ENCODE results near the gene KBTBD8.

Gene KBTBD8

GRCh38 chr3:67015702-67016484 is 17.8 kb downstream of the KBTBD8 start:
- peaks cover 13% of the 10 kb centered on the region for H3K4me1 ChIP-seq (ENCODE audit: control insufficient read depth, insufficient read depth, low read length)
- H3K4me3 ChIP-seq (ENCODE audit: low read depth, low read length), result no peak overlapping the region
- H3K27me3 ChIP-seq (ENCODE audit: control insufficient read depth, insufficient read depth, low read length), result no peaks in the 10 kb centered on the region
- H3K27ac ChIP-seq (ENCODE audit: low read depth, low read length), result no peak overlapping the region
- H3K9me3 ChIP-seq (ENCODE audit: control insufficient read depth, insufficient read depth, low read length), result no peaks in the 10 kb centered on the region
- H3K9ac ChIP-seq (ENCODE audit: low read depth, low read length), result no peak overlapping the region
- no peaks in the 10 kb centered on the region for H3K36me3 ChIP-seq (ENCODE audit: control insufficient read depth, insufficient read depth, low read length)

DNA sequence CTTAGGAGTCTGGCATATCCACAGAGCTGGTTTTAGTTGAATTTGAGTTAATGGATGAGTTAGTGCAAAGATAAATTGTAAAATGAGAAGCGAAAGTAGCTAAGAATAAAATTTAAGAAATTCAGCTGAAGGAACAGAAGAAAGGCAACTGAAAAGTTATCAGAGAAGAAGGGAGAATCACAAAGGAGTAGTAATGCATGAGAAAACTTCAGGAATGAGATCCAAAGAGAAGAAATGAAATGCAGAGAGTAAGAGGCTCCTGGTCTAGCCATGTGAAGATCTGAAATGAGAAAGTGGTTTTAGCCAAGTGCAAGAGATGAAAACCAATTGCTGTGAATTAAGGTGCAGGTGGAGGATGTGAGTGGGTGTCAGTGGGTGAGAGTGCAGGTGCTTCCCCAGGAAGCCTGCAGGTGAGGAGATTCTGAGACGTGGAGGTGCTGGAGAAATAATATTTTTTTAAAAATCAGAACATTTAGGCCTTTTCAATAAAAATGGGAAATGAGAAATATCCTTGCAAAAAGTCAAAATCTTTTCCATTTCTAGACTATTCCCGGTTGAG is 18.5 kb downstream of the KBTBD8 start:
- Histone ChIP-seq H3K27ac (ENCODE audit: low read depth, low read length) (no peak overlapping the region), H3K9me3 (ENCODE audit: control insufficient read depth, insufficient read depth, low read length) (no peaks in the 10 kb centered on the region), H3K4me1 (ENCODE audit: control insufficient read depth, insufficient read depth, low read length) (peaks cover 9% of the 10 kb centered on the region), H3K4me3 (ENCODE audit: low read depth, low read length) (no peak overlapping the region), H3K9ac (ENCODE audit: low read depth, low read length) (no peak overlapping the region), H3K27me3 (ENCODE audit: control insufficient read depth, insufficient read depth, low read length) (no peaks in the 10 kb centered on the region), H3K36me3 (ENCODE audit: control insufficient read depth, insufficient read depth, low read length) (no peaks in the 10 kb centered on the region)

- H3K9ac ChIP-seq (ENCODE audit: low read depth, low read length), result no peak overlapping the region
- no peaks in the 10 kb centered on the region for H3K9me3 ChIP-seq (ENCODE audit: control insufficient read depth, insufficient read depth, low read length)
- H3K4me1 ChIP-seq (ENCODE audit: control insufficient read depth, insufficient read depth, low read length), result 0 out of 2 replicates have a peak, but pooled peaks cover 5% of the 10 kb centered on the region
- H3K4me3 ChIP-seq (ENCODE audit: low read depth, low read length), result no peak overlapping the region
- no peak overlapping the region for H3K27ac ChIP-seq (ENCODE audit: low read depth, low read length)
- no peaks in the 10 kb centered on the region for H3K36me3 ChIP-seq (ENCODE audit: control insufficient read depth, insufficient read depth, low read length)
- no peaks in the 10 kb centered on the region for H3K27me3 ChIP-seq (ENCODE audit: control insufficient read depth, insufficient read depth, low read length)
Measured at GRCh38 chr3:67017211-67017610, 19.1 kb downstream of the KBTBD8 start.

DNA sequence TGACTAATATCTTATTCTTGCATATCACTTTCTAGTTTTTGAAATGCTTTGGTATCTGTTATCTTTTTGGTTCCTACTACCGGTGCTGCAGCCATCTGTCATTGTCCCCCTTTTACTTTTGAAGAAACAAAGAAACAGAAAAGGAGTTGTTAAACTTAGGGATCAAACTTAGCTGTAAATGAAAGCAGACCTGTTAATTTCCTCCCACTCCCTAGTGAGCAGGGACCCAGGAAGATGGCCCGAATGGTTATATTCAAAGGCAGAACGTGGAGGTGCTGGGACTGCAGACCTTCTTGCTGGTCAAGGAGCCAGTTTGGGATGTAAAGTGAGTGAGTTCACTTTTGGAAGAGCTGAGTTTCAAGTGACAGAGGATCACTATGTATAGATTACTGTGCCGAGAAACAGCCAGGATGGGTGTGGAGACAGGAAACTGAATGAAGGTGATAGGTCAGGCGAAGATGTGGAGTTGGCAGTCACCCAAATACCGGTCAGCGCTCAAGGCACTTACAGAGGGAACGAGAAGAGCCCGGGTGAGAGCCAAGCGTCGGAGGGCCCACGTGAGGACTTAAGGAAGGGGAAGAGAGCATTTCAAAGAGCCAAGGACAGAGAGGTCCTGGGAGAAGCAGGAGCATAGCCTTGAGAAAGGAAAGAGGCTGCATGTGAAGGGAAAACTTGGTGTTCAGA is 20.1 kb downstream of the KBTBD8 start:
- H3K36me3 ChIP-seq (ENCODE audit: control insufficient read depth, insufficient read depth, low read length), result no peaks in the 10 kb centered on the region
- H3K4me1 ChIP-seq (ENCODE audit: control insufficient read depth, insufficient read depth, low read length), result 0 out of 2 replicates have a peak, but pooled peaks cover 5% of the 10 kb centered on the region
- H3K9me3 ChIP-seq (ENCODE audit: control insufficient read depth, insufficient read depth, low read length), result no peaks in the 10 kb centered on the region
- H3K27me3 ChIP-seq (ENCODE audit: control insufficient read depth, insufficient read depth, low read length), result no peaks in the 10 kb centered on the region
- H3K27ac ChIP-seq (ENCODE audit: low read depth, low read length), result no peak overlapping the region
- H3K9ac ChIP-seq (ENCODE audit: low read depth, low read length), result no peak overlapping the region
- H3K4me3 ChIP-seq (ENCODE audit: low read depth, low read length), result no peak overlapping the region

GRCh38 chr3:67018789-67019526 is 20.9 kb downstream of the KBTBD8 start:
- H3K4me3 ChIP-seq (ENCODE audit: low read depth, low read length), result no peak overlapping the region
- no peaks in the 10 kb centered on the region for H3K36me3 ChIP-seq (ENCODE audit: control insufficient read depth, insufficient read depth, low read length)
- no peaks in the 10 kb centered on the region for H3K27me3 ChIP-seq (ENCODE audit: control insufficient read depth, insufficient read depth, low read length)
- H3K27ac ChIP-seq (ENCODE audit: low read depth, low read length), result no peak overlapping the region
- 0 out of 2 replicates have a peak, but pooled peaks cover 5% of the 10 kb centered on the region for H3K4me1 ChIP-seq (ENCODE audit: control insufficient read depth, insufficient read depth, low read length)
- no peak overlapping the region for H3K9ac ChIP-seq (ENCODE audit: low read depth, low read length)
- no peaks in the 10 kb centered on the region for H3K9me3 ChIP-seq (ENCODE audit: control insufficient read depth, insufficient read depth, low read length)

GRCh38 chr3:67028001-67028784 is 30.1 kb downstream of the KBTBD8 start:
- no peaks in the 10 kb centered on the region for H3K4me1 ChIP-seq (ENCODE audit: control insufficient read depth, insufficient read depth, low read length)
- H3K4me3 ChIP-seq (ENCODE audit: low read depth, low read length), result no peak overlapping the region
- no peaks in the 10 kb centered on the region for H3K27me3 ChIP-seq (ENCODE audit: control insufficient read depth, insufficient read depth, low read length)
- no peaks in the 10 kb centered on the region for H3K36me3 ChIP-seq (ENCODE audit: control insufficient read depth, insufficient read depth, low read length)
- H3K27ac ChIP-seq (ENCODE audit: low read depth, low read length), result no peak overlapping the region
- H3K9ac ChIP-seq (ENCODE audit: low read depth, low read length), result no peak overlapping the region
- no peaks in the 10 kb centered on the region for H3K9me3 ChIP-seq (ENCODE audit: control insufficient read depth, insufficient read depth, low read length)

- Histone ChIP-seq H3K9ac (ENCODE audit: low read depth, low read length) (no peak overlapping the region), H3K36me3 (ENCODE audit: control insufficient read depth, insufficient read depth, low read length) (no peaks in the 10 kb centered on the region), H3K4me1 (ENCODE audit: control insufficient read depth, insufficient read depth, low read length) (no peaks in the 10 kb centered on the region), H3K27me3 (ENCODE audit: control insufficient read depth, insufficient read depth, low read length) (no peaks in the 10 kb centered on the region), H3K4me3 (ENCODE audit: low read depth, low read length) (no peak overlapping the region), H3K9me3 (ENCODE audit: control insufficient read depth, insufficient read depth, low read length) (no peaks in the 10 kb centered on the region), H3K27ac (ENCODE audit: low read depth, low read length) (no peak overlapping the region)
Measured at GRCh38 chr3:67030785-67031740, 33.0 kb downstream of the KBTBD8 start.

- H3K9ac ChIP-seq (ENCODE audit: low read depth, low read length), result no peak overlapping the region
- H3K36me3 ChIP-seq (ENCODE audit: control insufficient read depth, insufficient read depth, low read length), result no peaks in the 10 kb centered on the region
- H3K27me3 ChIP-seq (ENCODE audit: control insufficient read depth, insufficient read depth, low read length), result no peaks in the 10 kb centered on the region
- H3K27ac ChIP-seq (ENCODE audit: low read depth, low read length), result no peak overlapping the region
- H3K4me3 ChIP-seq (ENCODE audit: low read depth, low read length), result no peak overlapping the region
- no peaks in the 10 kb centered on the region for H3K4me1 ChIP-seq (ENCODE audit: control insufficient read depth, insufficient read depth, low read length)
- no peaks in the 10 kb centered on the region for H3K9me3 ChIP-seq (ENCODE audit: control insufficient read depth, insufficient read depth, low read length)
Measured at GRCh38 chr3:67031986-67032385, 33.9 kb downstream of the KBTBD8 start.

DNA sequence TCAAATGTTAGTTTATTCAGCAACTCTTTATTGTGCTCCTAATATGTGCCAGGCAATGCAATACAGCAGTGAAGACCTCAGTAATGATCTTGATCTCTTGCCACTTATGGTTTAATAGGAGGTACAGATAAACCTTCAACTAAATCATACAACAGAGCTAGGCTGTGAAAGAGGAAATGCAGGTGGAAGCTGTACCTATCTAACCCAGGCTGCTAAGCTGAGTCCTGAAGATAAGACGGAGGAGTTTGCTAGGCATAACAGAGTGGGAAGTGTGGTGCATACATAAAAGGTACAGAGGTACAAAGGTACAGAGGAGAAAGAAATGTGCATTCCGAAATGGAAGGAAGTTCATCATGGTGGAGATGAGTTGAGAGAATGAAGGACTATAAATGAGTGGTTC is 35.0 kb downstream of the KBTBD8 start:
- Histone ChIP-seq H3K9ac (ENCODE audit: low read depth, low read length) (no peak overlapping the region), H3K27ac (ENCODE audit: low read depth, low read length) (no peak overlapping the region), H3K36me3 (ENCODE audit: control insufficient read depth, insufficient read depth, low read length) (no peaks in the 10 kb centered on the region), H3K4me3 (ENCODE audit: low read depth, low read length) (no peak overlapping the region), H3K4me1 (ENCODE audit: control insufficient read depth, insufficient read depth, low read length) (no peaks in the 10 kb centered on the region; the same call in 1 of the 2 replicates), H3K9me3 (ENCODE audit: control insufficient read depth, insufficient read depth, low read length) (no peaks in the 10 kb centered on the region), H3K27me3 (ENCODE audit: control insufficient read depth, insufficient read depth, low read length) (no peaks in the 10 kb centered on the region)
